AG09319 (cell line): ENCODE measurements around the gene SUPT3H.
A peak's percentile ranks its signal among the peaks of the same experiment; 100 is the strongest.

Experiments
- DNase-seq: peaks from one replicate; pipeline ENCODE4 v3.0.0-alpha.2; 2010; ENCODE audit warnings: low read depth; ENCODE audit errors: extremely low read depth
- CTCF ChIP-seq: IDR thresholded peaks from 2 replicates; pipeline ENCODE4 v1.5.1; 2011; ENCODE audit warnings: low read depth, mild to moderate bottlenecking, inconsistent platforms, low read length, moderate library complexity

The SUPT3H gene

GRCh38 chr6:45377554-45378333 is at the start of gene SUPT3H:
Gene SUPT3H, minus strand, starts transcription at chr6:45377934.
- peak; percentile 31 for TF ChIP-seq CTCF
- DNase-seq: peak; percentile 86

- TF ChIP-seq CTCF: no peak
- no peak for DNase-seq
Measured at GRCh38 chr6:45426251-45426650, 48.5 kb upstream of the SUPT3H start.

- no peak for TF ChIP-seq CTCF
- DNase-seq: no peak
Measured at GRCh38 chr6:45424451-45424861, 46.7 kb upstream of the SUPT3H start.

- no peak for TF ChIP-seq CTCF
- DNase-seq: no peak
Measured at GRCh38 chr6:45423824-45424450, 46.2 kb upstream of the SUPT3H start.

GRCh38 chr6:45423111-45423823 is 45.5 kb upstream of the SUPT3H start:
- DNase-seq: no peak
- TF ChIP-seq CTCF: no peak

- DNase-seq: no peak
Measured at GRCh38 chr6:45422503-45423110, 44.9 kb upstream of the SUPT3H start.

More at GRCh38 chr6:45422503-45423110, 44.9 kb upstream of the SUPT3H start:
- no peak for TF ChIP-seq CTCF
